HG03432 (cell line): ENCODE measurements around the gene MYO9A.
"Not testable (repeated sequence)": the region's sequence is repeated elsewhere in the genome, so short reads cannot be mapped to it uniquely, and the experiment has no call there.

Experiments used
- ATAC-seq: cut with Tn5 transposase; IDR thresholded peaks from one replicate; pipeline ENCODE4 v1.9.1; 2021; ENCODE audit warnings: mild to moderate bottlenecking, moderate library complexity; ENCODE audit not compliant: unreplicated experiment

Gene MYO9A

GRCh38 chr15:71885390-71885789 is 232.6 kb downstream of the MYO9A start:
- ATAC-seq, result no peak

- peak; percentile 79 for ATAC-seq
Observed at GRCh38 chr15:71883447-71883846, 234.5 kb downstream of the MYO9A start.

GRCh38 chr15:71880276-71880675 is 237.7 kb downstream of the MYO9A start:
- ATAC-seq, result no peak

- ATAC-seq, result peak; percentile 48
Observed at GRCh38 chr15:71874245-71874644, 243.7 kb downstream of the MYO9A start.

- ATAC-seq, result not testable (repeated sequence)
Observed at GRCh38 chr15:71858232-71858631, 259.7 kb downstream of the MYO9A start.

- ATAC-seq, result no peak
Observed at GRCh38 chr15:71853543-71853942, 264.4 kb downstream of the MYO9A start.

DNA sequence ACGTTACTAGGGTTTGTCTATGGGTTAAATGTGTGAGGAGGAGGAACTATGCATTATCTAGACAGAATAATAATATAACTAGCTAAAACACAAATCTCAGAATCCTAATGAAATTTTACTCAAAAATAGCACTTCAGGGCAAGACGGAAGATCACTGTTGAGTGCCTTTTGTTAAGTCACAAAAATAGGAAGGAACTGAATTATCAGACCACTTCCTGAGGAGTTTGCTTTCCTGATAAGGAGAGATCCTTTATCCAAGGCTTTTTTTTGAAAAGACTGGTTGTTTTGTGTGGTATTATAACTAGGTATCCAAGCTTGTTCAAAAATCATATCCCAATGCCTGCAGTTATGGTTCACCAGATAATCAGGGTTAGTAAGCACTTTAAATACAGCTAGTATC is 273.0 kb downstream of the MYO9A start:
- no peak for ATAC-seq

DNA sequence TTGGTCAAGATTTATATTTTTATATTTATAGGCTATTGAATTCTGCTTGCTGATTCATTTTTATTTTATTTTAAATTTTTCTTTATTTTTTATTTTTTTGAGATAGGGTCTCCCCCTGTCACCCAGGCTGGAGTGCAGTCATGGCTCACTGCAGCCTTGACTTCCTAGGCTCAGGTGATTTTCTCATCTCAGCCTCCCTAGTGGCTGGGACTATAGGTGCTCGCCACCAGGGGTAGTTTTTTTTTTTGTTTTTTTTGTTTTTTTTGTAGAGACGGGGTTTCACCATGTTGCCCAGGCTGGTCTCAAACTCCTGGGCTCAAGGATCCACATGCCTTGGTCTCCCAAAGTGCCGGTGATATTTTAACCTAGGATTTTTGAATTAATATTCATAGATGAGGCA is 276.4 kb downstream of the MYO9A start:
- no peak for ATAC-seq

DNA sequence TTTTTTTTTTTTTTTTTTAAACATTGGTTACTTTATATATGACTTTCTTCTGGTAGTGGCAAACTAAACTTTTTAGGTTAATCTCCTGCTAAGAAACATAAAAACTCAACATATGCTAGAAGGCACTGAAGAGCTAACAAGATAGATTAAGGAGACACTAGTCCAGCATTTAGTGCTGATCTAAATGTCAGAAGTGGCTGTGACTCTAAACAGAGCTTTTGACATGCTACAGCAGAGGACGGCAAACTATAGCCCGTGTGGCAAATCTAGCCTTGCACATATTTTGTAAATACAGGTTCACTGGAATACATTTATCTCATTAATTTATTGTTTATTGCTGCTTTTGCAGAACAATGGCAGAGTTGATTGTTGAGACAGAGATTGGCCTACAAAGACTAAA is 287.0 kb downstream of the MYO9A start:
- ATAC-seq, result no peak

DNA sequence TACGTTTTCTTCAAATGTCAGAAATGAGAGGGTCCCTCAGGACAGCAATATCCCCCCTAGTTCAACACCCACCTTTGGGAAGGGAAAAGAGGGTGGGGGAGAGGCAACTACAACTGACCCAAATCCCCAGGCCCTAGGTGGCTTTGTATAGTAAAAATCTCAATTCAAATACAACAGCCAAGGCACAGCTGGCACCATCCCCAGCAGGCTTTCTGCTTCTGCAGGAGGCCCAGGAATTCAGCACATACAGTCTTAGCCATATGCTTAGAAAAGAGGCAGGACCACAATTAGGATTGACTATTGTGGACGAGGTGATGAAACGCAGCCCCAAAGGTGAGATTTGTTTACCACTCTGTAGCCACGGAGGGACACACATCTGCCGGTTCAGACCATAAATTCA is 291.8 kb downstream of the MYO9A start:
- ATAC-seq, result no peak

- no peak for ATAC-seq
Observed at GRCh38 chr15:71825021-71825730, 292.8 kb downstream of the MYO9A start.

DNA sequence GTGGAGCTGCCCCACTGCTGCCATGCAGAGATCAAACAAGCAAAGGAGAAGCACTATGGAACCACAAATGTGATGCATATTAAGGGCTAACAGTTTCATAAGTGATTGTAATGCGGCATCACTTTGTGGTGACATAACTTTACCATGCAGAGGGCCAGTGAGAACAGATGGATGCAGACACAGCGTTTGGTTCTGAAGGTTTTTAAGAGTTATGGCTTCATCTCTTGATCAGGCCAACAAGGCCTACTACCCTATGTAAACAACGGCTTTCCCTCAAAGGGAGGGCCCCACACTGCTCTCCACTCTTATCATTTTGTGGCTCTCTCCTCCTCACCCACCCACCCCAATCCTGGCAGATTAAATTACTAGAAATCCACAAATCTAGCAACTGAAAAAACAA is 294.1 kb downstream of the MYO9A start:
- no peak for ATAC-seq

- ATAC-seq, result no peak
Observed at GRCh38 chr15:71822890-71823630, 294.9 kb downstream of the MYO9A start.

DNA sequence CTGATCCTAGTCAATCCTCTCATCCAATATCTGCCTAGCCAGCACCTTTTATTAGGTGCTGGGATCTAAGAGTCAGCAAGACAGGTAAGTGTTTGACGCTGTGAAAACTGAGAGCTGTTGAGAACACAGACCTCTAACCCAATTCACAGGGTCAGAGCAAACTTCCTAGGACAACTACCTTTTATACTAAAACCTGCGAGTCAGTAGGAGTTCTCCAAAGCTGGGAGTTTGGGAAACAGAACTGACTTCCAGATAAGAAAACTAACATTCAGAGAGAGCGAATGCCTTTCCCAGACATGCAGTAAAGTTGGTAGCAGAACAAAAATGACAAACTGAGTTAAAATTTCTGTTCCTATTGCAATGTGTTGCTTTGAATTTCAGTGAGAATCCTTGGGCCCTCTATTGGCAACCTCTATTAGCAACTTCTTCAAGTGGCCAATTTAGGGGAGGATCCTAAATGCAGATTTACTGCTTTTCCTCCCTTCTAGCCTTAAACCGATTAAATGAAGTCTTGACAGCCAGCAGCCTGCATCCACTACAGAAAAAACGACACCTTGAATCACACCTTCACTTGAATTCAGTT is 296.3 kb downstream of the MYO9A start:
- ATAC-seq, result no peak

GRCh38 chr15:71820127-71820526 is 297.8 kb downstream of the MYO9A start:
- ATAC-seq, result no peak

GRCh38 chr15:71817351-71817750 is 300.6 kb downstream of the MYO9A start:
- ATAC-seq, result no peak

- ATAC-seq, result no peak
Observed at GRCh38 chr15:71815301-71815700, 302.6 kb downstream of the MYO9A start.

GRCh38 chr15:71813723-71814470 is 304.1 kb downstream of the MYO9A start:
- no peak for ATAC-seq

DNA sequence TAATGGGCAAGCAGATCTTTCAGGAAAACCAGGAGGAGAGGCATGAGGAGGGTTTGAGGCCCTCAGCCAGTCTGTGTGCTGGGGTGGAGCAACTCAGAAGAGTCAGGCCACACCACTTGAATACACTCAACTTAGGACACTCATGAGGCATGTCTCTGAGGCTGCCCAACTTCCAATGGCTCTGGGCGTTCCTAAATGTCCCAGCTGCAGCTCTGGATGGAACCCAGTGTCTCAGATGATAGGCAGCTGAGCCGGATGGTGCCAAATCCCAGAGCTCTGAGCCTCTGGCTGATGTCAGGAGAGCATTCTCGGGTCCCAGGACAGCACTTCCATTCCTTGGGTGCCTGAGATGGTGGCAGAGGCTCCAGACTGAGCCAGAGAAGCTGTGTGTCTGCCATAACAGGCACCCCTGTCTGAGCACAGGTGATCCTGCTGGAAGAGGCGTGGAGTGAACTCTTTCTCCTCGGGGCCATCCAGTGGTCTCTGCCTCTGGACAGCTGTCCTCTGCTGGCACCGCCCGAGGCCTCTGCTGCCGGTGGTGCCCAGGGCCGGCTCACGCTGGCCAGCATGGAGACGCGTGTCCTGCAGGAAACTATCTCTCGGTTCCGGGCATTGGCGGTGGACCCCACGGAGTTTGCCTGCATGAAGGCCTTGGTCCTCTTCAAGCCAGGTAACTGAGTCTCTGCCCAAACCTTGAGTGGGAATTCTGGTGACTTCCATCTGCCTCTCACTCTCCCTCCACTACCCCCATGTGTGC is 304.8 kb downstream of the MYO9A start:
- no peak for ATAC-seq
